CD4-positive, alpha-beta T cell treated with Interleukin-4 for 1 hour (primary cell): ENCODE data around the gene TCFL5.

ENCODE experiments used
- DNase-seq, 2 donors: peaks; one replicate each; pipeline ENCODE4 v3.0.0-alpha.2; 2020 to 2022

Gene TCFL5

DNA sequence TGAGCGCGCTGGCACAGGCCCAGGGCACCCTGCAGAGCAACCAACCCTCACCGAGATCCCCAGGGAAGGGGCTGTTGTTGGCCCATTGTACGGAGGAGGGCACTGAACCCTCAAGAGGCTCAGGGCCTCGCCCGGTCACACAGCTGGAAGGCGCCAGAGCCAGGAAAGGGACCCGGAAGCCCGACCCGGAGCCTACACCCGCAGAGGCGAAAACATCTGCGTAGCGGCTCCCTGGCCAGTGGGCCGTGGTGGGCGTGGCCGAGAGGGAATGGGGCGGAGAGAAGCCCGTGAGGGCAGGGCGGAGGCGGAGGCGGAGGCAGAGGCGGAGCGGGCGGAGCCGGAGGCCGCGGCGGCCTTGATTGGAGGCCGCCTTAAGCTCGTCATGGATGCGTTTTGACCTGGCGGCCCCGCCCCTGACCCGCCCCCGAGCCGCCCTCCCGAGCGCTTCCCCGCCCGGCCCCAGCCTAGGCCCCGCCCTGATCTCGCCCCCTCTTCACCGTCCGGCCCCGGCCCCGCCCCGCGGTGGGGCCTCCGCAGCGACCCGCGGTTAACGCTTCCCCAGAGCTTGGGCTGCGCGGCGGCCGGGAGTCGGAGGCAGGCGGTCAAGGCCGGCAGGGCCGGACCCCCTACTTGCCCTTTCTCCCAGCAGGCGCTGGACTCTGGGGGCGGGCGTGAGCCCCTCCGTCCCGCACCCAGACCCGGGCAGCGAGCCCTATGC lies 67.5 kb downstream of the TCFL5 start:
- peak; percentile 95 to 96 for DNase-seq

DNA sequence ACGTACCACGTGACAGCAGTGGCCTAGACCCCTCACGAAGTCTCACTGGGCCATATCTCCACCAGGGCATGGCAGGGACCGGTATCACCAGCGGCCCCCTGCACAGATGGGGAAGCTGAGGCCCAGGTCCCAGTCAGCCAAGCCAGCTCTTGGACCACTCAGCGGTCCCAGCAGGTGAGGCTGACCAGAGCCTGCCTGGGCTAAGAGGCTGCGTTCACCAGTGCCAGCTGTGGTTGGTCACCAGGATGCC lies 67.9 kb downstream of the TCFL5 start:
- no peak for DNase-seq

DNA sequence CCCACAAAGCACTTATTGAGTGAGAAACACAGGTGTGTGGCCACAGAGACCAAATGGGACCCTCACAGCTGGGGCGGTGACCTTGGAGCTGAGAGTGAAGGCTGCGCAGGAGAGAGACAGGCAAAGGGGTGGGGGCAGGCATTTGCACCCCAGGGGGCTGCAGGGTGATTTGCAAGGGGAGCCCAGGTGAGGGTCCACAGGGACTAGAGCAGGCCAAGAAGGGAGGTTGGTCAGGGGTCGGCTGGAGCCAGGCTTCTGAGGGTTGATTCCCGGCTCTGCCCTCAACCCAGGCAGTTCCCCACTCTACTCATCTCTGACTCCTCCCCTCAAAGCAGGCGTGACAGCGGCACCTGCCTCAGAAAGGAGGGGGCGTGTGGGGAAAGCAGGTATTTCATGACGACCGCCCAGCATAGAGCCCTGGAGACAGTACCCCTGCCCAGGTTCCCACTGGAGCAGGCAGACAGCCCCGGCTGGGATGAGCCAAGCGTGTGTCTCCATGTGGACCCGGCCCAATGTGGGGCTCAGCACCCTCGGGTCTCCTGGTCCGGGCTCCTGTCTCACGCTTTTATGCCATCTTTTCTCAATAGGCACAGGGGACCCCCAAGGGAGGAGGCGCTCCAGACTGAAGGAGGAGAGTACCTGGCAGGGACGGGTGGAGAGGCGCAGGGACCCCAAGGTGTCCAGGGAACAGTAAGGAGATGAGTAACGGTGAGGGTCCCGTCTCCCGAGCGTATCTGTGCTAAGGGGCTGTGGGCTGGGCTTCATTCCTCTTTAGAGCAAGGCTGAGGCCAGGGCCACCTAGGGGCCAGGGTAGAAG lies 68.5 kb downstream of the TCFL5 start:
- no peak for DNase-seq

DNA sequence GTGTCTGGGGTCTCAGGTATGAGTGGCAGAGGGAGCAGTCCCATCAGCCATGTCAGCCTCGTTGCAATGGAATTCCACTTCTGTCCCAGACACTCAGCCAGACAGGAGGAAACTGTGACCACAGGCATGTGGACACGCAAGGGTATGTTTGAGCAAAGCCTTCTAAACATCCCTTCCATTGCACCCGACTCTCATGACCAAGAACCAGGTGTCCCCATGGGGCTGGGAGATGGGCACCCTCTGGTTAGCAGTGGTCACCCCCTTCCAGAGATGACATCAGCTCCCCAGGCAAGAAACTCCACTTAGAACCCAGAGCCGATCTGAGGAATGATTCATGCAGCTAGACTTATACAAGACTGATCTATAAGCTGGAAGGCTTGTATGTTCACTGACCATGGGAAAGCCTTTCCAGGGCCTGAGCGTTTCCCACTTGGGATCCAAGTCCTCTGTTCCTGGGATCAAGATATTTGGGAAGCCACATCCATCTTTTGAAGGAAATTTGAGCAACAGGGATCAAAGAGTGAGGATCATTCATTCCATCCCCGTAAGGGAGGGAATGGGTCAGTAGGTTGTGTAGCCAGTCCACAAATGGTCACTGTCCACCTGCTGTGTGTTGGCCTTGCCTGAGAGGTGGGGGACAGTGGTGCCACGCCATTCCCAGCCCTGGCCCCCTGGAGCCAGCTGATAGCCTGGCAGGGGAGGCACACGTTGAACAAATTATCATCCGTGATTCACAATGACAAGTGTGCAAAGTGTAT lies 69.3 kb downstream of the TCFL5 start:
- DNase-seq, result no peak

DNA sequence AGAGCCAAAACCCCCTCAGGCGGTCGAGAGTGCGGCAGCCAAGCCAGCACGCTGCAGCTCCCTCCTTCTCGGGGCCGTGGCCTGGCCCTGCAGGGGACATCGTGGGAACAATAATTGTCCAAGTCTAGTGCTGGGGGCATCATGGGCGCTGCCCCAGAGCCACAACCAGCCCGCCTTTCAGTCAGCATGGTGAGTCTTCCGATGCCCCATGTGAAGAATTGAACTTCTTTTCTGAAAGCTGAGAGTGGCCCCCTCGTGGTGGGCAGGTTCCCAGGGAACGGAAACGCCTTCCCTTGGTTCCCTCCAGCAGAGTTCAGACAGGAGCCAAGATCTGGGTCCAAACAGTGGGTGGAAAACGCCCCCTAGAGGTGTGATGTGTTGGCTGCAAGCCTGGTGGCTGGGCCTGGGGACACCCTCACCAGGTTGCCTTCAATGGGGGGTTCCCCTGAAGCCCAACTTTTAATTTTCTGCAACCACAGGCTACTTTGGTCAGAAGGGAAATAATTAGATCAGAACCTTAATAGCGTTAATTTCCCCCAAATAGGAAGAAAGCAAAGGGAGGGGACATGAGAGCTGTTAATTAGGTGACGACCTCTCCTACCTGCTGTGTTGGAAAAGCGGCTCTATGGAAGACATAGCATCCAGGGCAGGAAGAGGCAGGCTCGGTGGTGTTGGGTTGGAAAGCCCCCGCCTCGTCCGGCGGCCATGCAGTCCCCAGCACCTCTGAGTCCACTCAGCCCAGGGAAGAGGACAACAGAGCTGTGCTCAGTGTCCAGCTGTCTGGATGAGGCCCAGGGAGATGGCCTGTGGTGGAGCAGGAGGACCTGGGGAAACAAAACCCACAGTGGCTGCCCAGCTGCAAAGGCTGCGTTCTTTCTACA lies 70.1 kb downstream of the TCFL5 start:
- DNase-seq, result peak; percentile 76 to 81
